Esophagus muscularis mucosa (tissue), 4 donors: ENCODE measurements around the gene ARPC1B.

Experiments used
- EP300 ChIP-seq: sonication (generic); formaldehyde crosslinking; IDR thresholded peaks from one replicate; pipeline ENCODE4 v1.6.1; 2017; ENCODE audit warnings: antibody characterized with exemption
- POLR2A ChIP-seq: fragments of 450-650 bp; IDR thresholded peaks from one replicate; pipeline ENCODE4 v1.6.1; 2017; ENCODE audit warnings: antibody characterized with exemption, moderate library complexity, mild to moderate bottlenecking, low read depth
- POLR2AphosphoS5 ChIP-seq, 2 donors: sonication (generic); formaldehyde crosslinking; IDR thresholded peaks; one replicate each; pipeline ENCODE4 v1.6.1; 2017; ENCODE audit warnings: antibody characterized with exemption in 2 of 2
- TF ChIP-seq, protein P1 (sequence below), 3 experiments: fragments of 200-600 bp in 2 of 3; fragments of 450-650 bp in 1 of 3; sonication (generic) in 2 of 3; IDR thresholded peaks; one replicate each; pipeline ENCODE4 v1.5.1; 2017 to 2019; ENCODE audit warnings: antibody characterized with exemption in 3 of 3, mild to moderate bottlenecking in 2 of 3, moderate library complexity in 1 of 3

DNA sequence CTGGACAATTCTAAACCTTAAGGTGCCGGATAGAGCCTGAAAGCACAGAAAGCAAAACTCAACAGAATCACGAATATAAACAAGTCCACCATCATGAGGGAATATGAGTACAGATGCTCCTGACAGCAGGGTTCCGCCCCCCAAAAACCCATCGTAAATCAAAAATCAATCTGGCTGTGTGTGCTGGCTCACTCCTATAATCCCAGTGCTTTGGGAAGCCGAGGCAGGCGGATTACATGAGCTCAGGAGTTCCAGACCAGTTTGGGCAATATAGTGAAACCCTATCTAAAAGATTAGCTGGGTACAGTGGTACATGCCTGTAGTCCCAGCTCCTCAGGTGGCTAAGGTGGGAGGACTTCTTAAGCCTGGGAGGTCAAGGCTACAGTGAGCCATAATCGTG, 46.5 kb downstream of the ARPC1B start:
- TF ChIP-seq, protein P1, sequence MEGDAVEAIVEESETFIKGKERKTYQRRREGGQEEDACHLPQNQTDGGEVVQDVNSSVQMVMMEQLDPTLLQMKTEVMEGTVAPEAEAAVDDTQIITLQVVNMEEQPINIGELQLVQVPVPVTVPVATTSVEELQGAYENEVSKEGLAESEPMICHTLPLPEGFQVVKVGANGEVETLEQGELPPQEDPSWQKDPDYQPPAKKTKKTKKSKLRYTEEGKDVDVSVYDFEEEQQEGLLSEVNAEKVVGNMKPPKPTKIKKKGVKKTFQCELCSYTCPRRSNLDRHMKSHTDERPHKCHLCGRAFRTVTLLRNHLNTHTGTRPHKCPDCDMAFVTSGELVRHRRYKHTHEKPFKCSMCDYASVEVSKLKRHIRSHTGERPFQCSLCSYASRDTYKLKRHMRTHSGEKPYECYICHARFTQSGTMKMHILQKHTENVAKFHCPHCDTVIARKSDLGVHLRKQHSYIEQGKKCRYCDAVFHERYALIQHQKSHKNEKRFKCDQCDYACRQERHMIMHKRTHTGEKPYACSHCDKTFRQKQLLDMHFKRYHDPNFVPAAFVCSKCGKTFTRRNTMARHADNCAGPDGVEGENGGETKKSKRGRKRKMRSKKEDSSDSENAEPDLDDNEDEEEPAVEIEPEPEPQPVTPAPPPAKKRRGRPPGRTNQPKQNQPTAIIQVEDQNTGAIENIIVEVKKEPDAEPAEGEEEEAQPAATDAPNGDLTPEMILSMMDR (IDR thresholded peaks at IDR 0.05), result no peak
- TF ChIP-seq POLR2A (no peak), POLR2AphosphoS5 (IDR thresholded peaks at IDR 0.05) (no peak), EP300 (no peak)
